ENCODE data around the gene MRPL12. TPM values are rescaled to one million over a fixed set of nuclear protein-coding genes. Genes with fewer than 3 reads are reported as not detected.

MRPL12 gene
- total and polyA plus RNA-seq, 2 donors: 3.3 to 81.3 TPM

- Histone ChIP-seq H3K4me1 (ENCODE audit: insufficient read depth) (no peaks in the 10 kb centered on the region), H3K27ac (ENCODE audit: low read depth) (no peak overlapping the region), H3K4me3 (ENCODE audit: low read depth, low read length) (peak overlapping the region; percentile 80), H3K36me3 (ENCODE audit: insufficient read depth) (no peaks in the 10 kb centered on the region)
- WGBS: 2% methylated on average over 41 of the region's 41 CpGs
- no peak for DNase-seq (ENCODE audit: extremely low spot score)
Measured at GRCh38 chr17:81712468-81713003, 9.4 kb downstream of the MRPL12 start.

- 33% methylated on average over 18 of the region's 18 CpGs for WGBS
- no peak overlapping the region for H3K27ac ChIP-seq (ENCODE audit: low read depth)
- H3K36me3 ChIP-seq (ENCODE audit: insufficient read depth): no peaks in the 10 kb centered on the region
- DNase-seq (ENCODE audit: extremely low spot score): no peak
- H3K4me1 ChIP-seq (ENCODE audit: insufficient read depth): no peaks in the 10 kb centered on the region
- H3K4me3 ChIP-seq (ENCODE audit: low read depth, low read length): peak overlapping the region; percentile 80
Measured at GRCh38 chr17:81713004-81713555, 9.9 kb downstream of the MRPL12 start.

GRCh38 chr17:81713556-81714411 is 10.6 kb downstream of the MRPL12 start:
- DNase-seq (ENCODE audit: extremely low spot score): no peak
- Histone ChIP-seq H3K36me3 (ENCODE audit: insufficient read depth) (no peaks in the 10 kb centered on the region), H3K27ac (ENCODE audit: low read depth) (no peak overlapping the region), H3K4me3 (ENCODE audit: low read depth, low read length) (no peak overlapping the region), H3K4me1 (ENCODE audit: insufficient read depth) (no peaks in the 10 kb centered on the region)
- 68% methylated on average over 36 of the region's 36 CpGs for WGBS

GRCh38 chr17:81714412-81715106 is 11.4 kb downstream of the MRPL12 start:
- DNase-seq (ENCODE audit: extremely low spot score): no peak
- WGBS: 94% methylated on average over 39 of the region's 39 CpGs

GRCh38 chr17:81715107-81715871 is 12.1 kb downstream of the MRPL12 start:
- WGBS: 87% methylated on average over 32 of the region's 32 CpGs
- H3K36me3 ChIP-seq (ENCODE audit: insufficient read depth): no peaks in the 10 kb centered on the region
- H3K4me1 ChIP-seq (ENCODE audit: insufficient read depth): no peaks in the 10 kb centered on the region
- H3K27ac ChIP-seq (ENCODE audit: low read depth): no peak overlapping the region
- no peak for DNase-seq (ENCODE audit: extremely low spot score)
- no peak overlapping the region for H3K4me3 ChIP-seq (ENCODE audit: low read depth, low read length)

More at GRCh38 chr17:81714412-81715106, 11.4 kb downstream of the MRPL12 start:
- Histone ChIP-seq H3K36me3 (ENCODE audit: insufficient read depth) (no peaks in the 10 kb centered on the region), H3K4me1 (ENCODE audit: insufficient read depth) (no peaks in the 10 kb centered on the region), H3K4me3 (ENCODE audit: low read depth, low read length) (no peak overlapping the region), H3K27ac (ENCODE audit: low read depth) (no peak overlapping the region)

GRCh38 chr17:81715872-81716673 is 12.9 kb downstream of the MRPL12 start:
- 91% methylated on average over 43 of the region's 43 CpGs for WGBS
- H3K36me3 ChIP-seq (ENCODE audit: insufficient read depth): no peaks in the 10 kb centered on the region

GRCh38 chr17:81716674-81716996 is 13.5 kb downstream of the MRPL12 start:
- Histone ChIP-seq H3K4me3 (ENCODE audit: low read depth, low read length) (no peak overlapping the region), H3K4me1 (ENCODE audit: insufficient read depth) (no peaks in the 10 kb centered on the region), H3K27ac (ENCODE audit: low read depth) (no peak overlapping the region), H3K36me3 (ENCODE audit: insufficient read depth) (no peaks in the 10 kb centered on the region)
- 92% methylated on average over 12 of the region's 12 CpGs for WGBS
- no peak for DNase-seq (ENCODE audit: extremely low spot score)

More at GRCh38 chr17:81715872-81716673, 12.9 kb downstream of the MRPL12 start:
- Histone ChIP-seq H3K4me3 (ENCODE audit: low read depth, low read length) (no peak overlapping the region), H3K27ac (ENCODE audit: low read depth) (no peak overlapping the region), H3K4me1 (ENCODE audit: insufficient read depth) (no peaks in the 10 kb centered on the region)
- DNase-seq (ENCODE audit: extremely low spot score): no peak

- DNase-seq (ENCODE audit: extremely low spot score): no peak
- no peak overlapping the region for H3K27ac ChIP-seq (ENCODE audit: low read depth)
Measured at GRCh38 chr17:81717049-81717765, 14.0 kb downstream of the MRPL12 start.

GRCh38 chr17:81717766-81718089 is 14.6 kb downstream of the MRPL12 start:
- WGBS: 95% methylated on average over 9 of the region's 9 CpGs
- no peaks in the 10 kb centered on the region for H3K4me1 ChIP-seq (ENCODE audit: insufficient read depth)
- no peak overlapping the region for H3K4me3 ChIP-seq (ENCODE audit: low read depth, low read length)
- H3K36me3 ChIP-seq (ENCODE audit: insufficient read depth): no peaks in the 10 kb centered on the region
- DNase-seq (ENCODE audit: extremely low spot score): no peak
- no peak overlapping the region for H3K27ac ChIP-seq (ENCODE audit: low read depth)

More at GRCh38 chr17:81717049-81717765, 14.0 kb downstream of the MRPL12 start:
- H3K36me3 ChIP-seq (ENCODE audit: insufficient read depth): no peaks in the 10 kb centered on the region
- no peak overlapping the region for H3K4me3 ChIP-seq (ENCODE audit: low read depth, low read length)
- WGBS: 96% methylated on average over 25 of the region's 25 CpGs
- H3K4me1 ChIP-seq (ENCODE audit: insufficient read depth): no peaks in the 10 kb centered on the region

GRCh38 chr17:81719410-81720266 is 16.5 kb downstream of the MRPL12 start:
- Histone ChIP-seq H3K36me3 (ENCODE audit: insufficient read depth) (no peaks in the 10 kb centered on the region), H3K4me3 (ENCODE audit: low read depth, low read length) (no peak overlapping the region), H3K27ac (ENCODE audit: low read depth) (no peak overlapping the region), H3K4me1 (ENCODE audit: insufficient read depth) (no peaks in the 10 kb centered on the region)
- 91% methylated on average over 32 of the region's 33 CpGs for WGBS
- DNase-seq (ENCODE audit: extremely low spot score): no peak

- H3K4me1 ChIP-seq (ENCODE audit: insufficient read depth): no peaks in the 10 kb centered on the region
- no peak overlapping the region for H3K4me3 ChIP-seq (ENCODE audit: low read depth, low read length)
- H3K36me3 ChIP-seq (ENCODE audit: insufficient read depth): no peaks in the 10 kb centered on the region
- H3K27ac ChIP-seq (ENCODE audit: low read depth): no peak overlapping the region
- DNase-seq (ENCODE audit: extremely low spot score): no peak
- WGBS: 84% methylated on average over 33 of the region's 33 CpGs
Measured at GRCh38 chr17:81720267-81721071, 17.3 kb downstream of the MRPL12 start.

Measured in urinary bladder (tissue), 4 donors.